ENCODE data around the gene KCTD3. TPM values are rescaled to one million over a fixed set of nuclear protein-coding genes. Genes with fewer than 3 reads are reported as not detected.

The KCTD3 gene
- total and polyA plus RNA-seq, 2 experiments from 2014 or later = 36.7 to 61.2 TPM

- DNase-seq (ENCODE audit: low spot score) = no peak
- no peaks in the 10 kb centered on the region for H3K79me2 ChIP-seq
- H3K9me2 ChIP-seq (replicated peaks; ENCODE audit: insufficient read depth) = no peaks in the 10 kb centered on the region
- no peak overlapping the region for H3K4me3 ChIP-seq
- no peak for TF ChIP-seq EZH2 (IDR thresholded peaks at IDR 0.05; ENCODE audit: borderline replicate concordance)
- TF ChIP-seq EZH2phosphoT487 (IDR thresholded peaks at IDR 0.05; ENCODE audit: low read depth, severe bottlenecking, unreplicated experiment) = no peak
- TF ChIP-seq CTCF (IDR thresholded peaks at IDR 0.05; ENCODE audit: poor library complexity) = no peak
- no peak overlapping the region for H3K4me2 ChIP-seq
- H3K4me1 ChIP-seq (ENCODE audit: insufficient read depth) = no peaks in the 10 kb centered on the region
- no peak overlapping the region for H2AFZ ChIP-seq
- H3K36me3 ChIP-seq (replicated peaks; ENCODE audit: insufficient read depth, low read depth) = no peaks in the 10 kb centered on the region
- H4K20me1 ChIP-seq (ENCODE audit: insufficient read depth, poor library complexity, severe bottlenecking) = no peaks in the 10 kb centered on the region
- H3K27ac ChIP-seq = no peak overlapping the region
- H3K9me3 ChIP-seq (ENCODE audit: low read depth) = no peaks in the 10 kb centered on the region
- no peaks in the 10 kb centered on the region for H3K27me3 ChIP-seq
These were observed 22.0 kb upstream of the KCTD3 start for GRCh38 chr1:215545096-215545495.

- Histone ChIP-seq H3K79me2 (no peaks in the 10 kb centered on the region), H3K4me1 (ENCODE audit: insufficient read depth) (no peaks in the 10 kb centered on the region), H3K4me3 (no peak overlapping the region), H3K9me3 (ENCODE audit: low read depth) (no peaks in the 10 kb centered on the region), H3K4me2 (no peak overlapping the region), H3K27ac (no peak overlapping the region), H4K20me1 (ENCODE audit: insufficient read depth, poor library complexity, severe bottlenecking) (no peaks in the 10 kb centered on the region), H3K9me2 (replicated peaks; ENCODE audit: insufficient read depth) (no peaks in the 10 kb centered on the region), H2AFZ (no peak overlapping the region), H3K27me3 (no peaks in the 10 kb centered on the region), H3K36me3 (replicated peaks; ENCODE audit: insufficient read depth, low read depth) (no peaks in the 10 kb centered on the region)
- no peak for TF ChIP-seq CTCF (IDR thresholded peaks at IDR 0.05; ENCODE audit: poor library complexity)
- TF ChIP-seq EZH2 (IDR thresholded peaks at IDR 0.05; ENCODE audit: borderline replicate concordance) = no peak
- TF ChIP-seq EZH2phosphoT487 (IDR thresholded peaks at IDR 0.05; ENCODE audit: low read depth, severe bottlenecking, unreplicated experiment) = no peak
- no peak for DNase-seq (ENCODE audit: low spot score)
- 76% methylated on average over 1 of the region's 1 CpG for WGBS (ENCODE audit: low lambda C conversion rate, missing lambda C conversion rate)
These were observed 20.1 kb upstream of the KCTD3 start for GRCh38 chr1:215547011-215547410.

- H3K36me3 ChIP-seq (replicated peaks; ENCODE audit: insufficient read depth, low read depth) = no peaks in the 10 kb centered on the region
- H3K27ac ChIP-seq = no peak overlapping the region
- WGBS (ENCODE audit: low lambda C conversion rate, missing lambda C conversion rate) = 92% methylated on average over 5 of the region's 5 CpGs
- no peaks in the 10 kb centered on the region for H3K9me3 ChIP-seq (ENCODE audit: low read depth)
- H3K4me1 ChIP-seq (ENCODE audit: insufficient read depth) = no peaks in the 10 kb centered on the region
- no peak overlapping the region for H2AFZ ChIP-seq
- no peak for DNase-seq (ENCODE audit: low spot score)
- H3K4me3 ChIP-seq = no peak overlapping the region
- no peaks in the 10 kb centered on the region for H3K9me2 ChIP-seq (replicated peaks; ENCODE audit: insufficient read depth)
- no peaks in the 10 kb centered on the region for H4K20me1 ChIP-seq (ENCODE audit: insufficient read depth, poor library complexity, severe bottlenecking)
- no peak overlapping the region for H3K4me2 ChIP-seq
- no peaks in the 10 kb centered on the region for H3K27me3 ChIP-seq
- no peaks in the 10 kb centered on the region for H3K79me2 ChIP-seq
- TF ChIP-seq CTCF (IDR thresholded peaks at IDR 0.05; ENCODE audit: poor library complexity) = no peak
- TF ChIP-seq EZH2phosphoT487 (IDR thresholded peaks at IDR 0.05; ENCODE audit: low read depth, severe bottlenecking, unreplicated experiment) = no peak
- no peak for TF ChIP-seq EZH2 (IDR thresholded peaks at IDR 0.05; ENCODE audit: borderline replicate concordance)
These were observed 15.3 kb upstream of the KCTD3 start for GRCh38 chr1:215551806-215552205.

- no peaks in the 10 kb centered on the region for H3K79me2 ChIP-seq
- no peak overlapping the region for H2AFZ ChIP-seq
- no peaks in the 10 kb centered on the region for H3K27me3 ChIP-seq
- H4K20me1 ChIP-seq (ENCODE audit: insufficient read depth, poor library complexity, severe bottlenecking) = no peaks in the 10 kb centered on the region
- no peaks in the 10 kb centered on the region for H3K36me3 ChIP-seq (replicated peaks; ENCODE audit: insufficient read depth, low read depth)
- DNase-seq (ENCODE audit: low spot score) = no peak
- no peaks in the 10 kb centered on the region for H3K9me2 ChIP-seq (replicated peaks; ENCODE audit: insufficient read depth)
- no peak overlapping the region for H3K4me2 ChIP-seq
- H3K27ac ChIP-seq = no peak overlapping the region
- TF ChIP-seq CTCF (IDR thresholded peaks at IDR 0.05; ENCODE audit: poor library complexity) (no peak), EZH2 (IDR thresholded peaks at IDR 0.05; ENCODE audit: borderline replicate concordance) (no peak), EZH2phosphoT487 (IDR thresholded peaks at IDR 0.05; ENCODE audit: low read depth, severe bottlenecking, unreplicated experiment) (no peak)
- H3K4me1 ChIP-seq (ENCODE audit: insufficient read depth) = no peaks in the 10 kb centered on the region
- H3K4me3 ChIP-seq = no peak overlapping the region
- no peaks in the 10 kb centered on the region for H3K9me3 ChIP-seq (ENCODE audit: low read depth)
- 97% methylated on average over 1 of the region's 1 CpG for WGBS (ENCODE audit: low lambda C conversion rate, missing lambda C conversion rate)
These were observed 12.2 kb upstream of the KCTD3 start for GRCh38 chr1:215554865-215555264.
